Stimulated activated CD4-positive, alpha-beta T cell treated with anti-CD3 and anti-CD28 coated beads, Interleukin-4, amount 100 ng/mL, for 24 hours (primary cell): ENCODE data around the gene SLC26A4.
"Not testable (repeated sequence)": the region's sequence is repeated elsewhere in the genome, so short reads cannot be mapped to it uniquely, and the experiment has no call there.

Experiments used
- DNase-seq: peaks from one replicate; pipeline ENCODE4 v3.0.0-alpha.2; 2020

Gene SLC26A4

DNA sequence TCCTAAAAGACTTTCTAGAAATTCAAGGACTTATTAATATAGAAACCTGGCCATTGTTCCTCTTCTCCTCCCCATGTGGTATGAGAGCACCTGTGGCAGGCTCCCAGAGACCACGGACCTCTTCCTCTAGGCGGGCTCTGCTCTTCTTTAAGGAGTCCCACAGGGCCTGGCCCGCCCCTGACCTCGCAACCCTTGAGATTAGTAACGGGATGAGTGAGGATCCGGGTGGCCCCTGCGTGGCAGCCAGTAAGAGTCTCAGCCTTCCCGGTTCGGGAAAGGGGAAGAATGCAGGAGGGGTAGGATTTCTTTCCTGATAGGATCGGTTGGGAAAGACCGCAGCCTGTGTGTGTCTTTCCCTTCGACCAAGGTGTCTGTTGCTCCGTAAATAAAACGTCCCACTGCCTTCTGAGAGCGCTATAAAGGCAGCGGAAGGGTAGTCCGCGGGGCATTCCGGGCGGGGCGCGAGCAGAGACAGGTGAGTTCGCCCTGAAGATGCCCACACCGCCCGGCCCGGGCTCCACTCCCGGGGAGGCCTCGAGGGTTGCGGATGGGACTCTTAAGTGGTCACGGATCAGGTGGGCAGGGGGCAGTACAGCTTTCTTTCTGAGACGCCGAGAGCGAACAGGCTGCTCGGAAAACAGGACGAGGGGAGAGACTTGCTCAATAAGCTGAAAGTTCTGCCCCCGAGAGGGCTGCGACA, at the start of gene SLC26A4:
TSS of gene SLC26A4 (plus strand) at position 448 of the 700 bp plus-strand sequence. CDS start 814 bp downstream, outside the sequence.
- peak; percentile 23 for DNase-seq

DNA sequence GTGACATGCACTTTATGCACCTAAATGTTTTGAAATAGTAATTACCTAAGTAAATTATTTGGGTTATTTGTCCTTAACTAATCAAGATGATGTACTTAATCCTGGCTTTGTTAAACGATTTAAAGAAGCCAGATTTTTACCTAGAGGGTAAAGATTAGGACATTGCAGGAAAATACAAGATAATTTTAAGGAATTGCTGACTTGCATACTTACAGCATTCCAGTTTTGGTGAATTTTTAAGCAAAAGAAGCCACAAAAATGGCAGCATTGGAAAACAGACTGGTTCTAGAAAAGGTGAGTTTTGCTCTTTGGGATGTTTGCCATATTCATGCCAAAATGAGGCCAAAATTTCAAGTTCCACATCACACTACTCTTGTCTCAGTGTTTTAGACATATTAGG, 47.2 kb upstream of the SLC26A4 start:
- DNase-seq, result no peak

DNA sequence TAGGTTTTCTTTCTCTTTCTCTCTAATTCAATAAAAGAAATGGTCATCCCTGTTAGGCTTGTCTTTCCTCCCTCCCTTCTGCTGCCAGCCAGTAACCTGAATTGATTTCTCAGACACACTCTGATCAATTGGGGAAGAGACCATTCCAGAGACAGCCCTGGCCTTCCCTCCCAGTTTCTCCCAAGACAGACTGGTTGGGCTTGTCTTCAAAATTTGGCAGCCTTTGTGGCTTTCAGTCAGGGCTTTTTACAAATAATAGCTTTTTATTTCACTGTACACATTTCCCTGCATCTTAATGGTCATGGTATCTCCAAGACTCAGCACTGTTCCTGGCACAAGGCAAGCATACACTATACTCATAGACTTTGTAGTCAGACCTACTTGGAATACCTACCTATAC, 46.7 kb upstream of the SLC26A4 start:
- DNase-seq, result no peak

DNA sequence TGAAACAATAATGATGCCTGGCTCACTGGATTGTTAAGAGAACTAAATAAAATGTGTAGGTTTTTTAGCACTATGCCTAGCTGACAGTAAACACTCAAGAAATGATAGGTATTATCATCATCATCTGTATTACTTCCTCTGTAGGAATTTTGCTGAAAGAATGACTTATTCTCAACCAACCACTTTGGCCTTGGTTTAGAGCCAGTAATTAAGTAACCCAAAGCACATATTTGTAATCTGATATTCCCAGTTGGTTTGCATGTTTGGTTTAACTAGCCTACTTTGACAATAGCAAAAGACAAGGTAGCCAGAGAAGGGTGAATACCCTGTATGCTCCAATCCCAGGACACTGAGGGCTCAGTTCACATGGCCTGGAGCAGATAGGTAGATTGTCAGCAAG, 46.2 kb upstream of the SLC26A4 start:
- DNase-seq, result no peak

DNA sequence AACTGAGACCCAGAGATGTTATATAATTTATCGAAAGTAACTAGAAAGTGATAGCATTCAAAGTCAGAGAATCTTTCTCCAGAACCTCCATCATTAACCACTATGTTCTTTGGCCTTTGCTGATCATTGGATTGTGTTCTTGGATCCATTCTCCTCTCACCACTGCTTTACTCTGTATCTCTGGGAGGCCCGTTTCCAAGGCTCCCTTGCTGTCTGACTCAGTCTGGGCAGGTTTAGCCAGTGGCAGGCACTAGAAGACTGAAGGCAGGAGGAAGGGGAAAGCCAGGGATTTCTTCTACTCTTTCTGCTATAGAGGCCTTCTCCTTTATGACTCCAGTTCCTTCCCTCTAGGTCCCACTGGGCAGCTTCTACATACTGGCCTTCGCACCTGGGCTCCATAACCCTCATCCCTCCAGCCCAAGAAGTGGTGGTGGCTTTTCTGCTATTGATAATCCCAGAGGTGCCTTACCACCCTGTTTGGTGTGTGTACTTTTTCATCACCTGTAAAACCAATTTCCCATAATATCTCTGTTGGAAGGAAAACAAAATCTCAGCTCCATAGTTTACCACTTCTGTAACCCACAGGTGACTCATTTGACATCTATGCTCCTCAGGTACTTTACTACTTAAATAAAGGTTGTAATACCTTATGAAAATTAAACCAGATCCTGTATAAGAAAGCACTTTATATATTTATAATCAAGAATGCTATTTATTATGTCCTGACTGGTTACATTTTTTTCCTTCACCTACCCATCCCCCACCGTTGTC, 44.5 kb upstream of the SLC26A4 start:
- no peak for DNase-seq

DNA sequence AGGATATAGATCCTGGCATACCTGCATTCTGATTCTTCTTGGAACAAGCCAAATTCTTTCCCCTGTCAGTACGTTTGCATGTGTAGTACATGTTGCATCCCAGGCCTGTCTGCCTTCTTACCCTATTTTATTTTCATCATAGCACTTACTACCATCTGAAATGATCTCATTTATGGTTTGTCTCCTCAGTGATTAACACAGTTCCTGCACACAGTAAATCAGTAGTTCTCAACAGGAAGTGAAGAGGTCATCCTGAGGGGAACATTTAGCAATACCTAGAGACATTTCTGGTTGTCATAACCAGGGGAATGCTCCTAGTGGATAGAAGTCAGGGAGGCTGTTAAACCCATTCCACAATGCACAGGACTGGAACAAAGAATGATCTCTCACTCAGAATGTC, 38.2 kb upstream of the SLC26A4 start:
- DNase-seq, result no peak

DNA sequence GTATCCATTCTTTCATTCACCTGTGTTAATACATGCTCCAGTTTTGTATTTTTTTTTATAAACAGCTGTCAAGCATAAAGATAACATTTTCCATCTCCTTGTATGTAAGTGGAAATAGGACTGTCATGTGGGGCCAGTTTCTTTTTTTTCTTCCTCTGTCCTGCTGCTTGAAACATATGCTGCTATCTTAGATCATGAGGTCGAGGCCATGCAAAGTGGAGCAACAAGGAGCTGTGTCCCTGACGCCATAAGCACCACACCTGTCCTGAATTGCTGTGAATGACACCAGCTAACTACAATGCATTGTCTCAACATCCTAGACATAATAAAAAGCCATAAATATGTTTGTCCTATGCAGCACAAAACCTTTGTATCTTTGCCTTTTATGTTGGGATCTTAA, 37.7 kb upstream of the SLC26A4 start:
- DNase-seq, result no peak

DNA sequence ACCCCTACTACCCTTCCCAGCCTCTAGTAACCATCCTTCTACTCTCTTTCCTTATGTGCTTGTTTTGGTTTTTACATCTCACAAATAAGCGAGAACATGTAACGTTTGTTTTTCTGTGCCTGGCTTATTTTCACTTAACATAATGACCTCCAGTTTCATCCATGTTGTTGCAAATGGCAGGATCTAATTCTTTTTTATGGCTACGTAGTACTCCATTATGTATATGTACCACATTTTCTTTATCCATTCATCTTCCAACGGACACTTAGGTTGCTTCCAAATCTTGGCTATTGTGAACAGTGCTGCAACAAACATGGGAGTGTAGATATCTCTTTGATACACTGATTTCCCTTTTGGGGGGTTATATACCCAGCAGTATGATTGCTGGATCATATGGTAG, 33.6 kb upstream of the SLC26A4 start:
- DNase-seq, result no peak

DNA sequence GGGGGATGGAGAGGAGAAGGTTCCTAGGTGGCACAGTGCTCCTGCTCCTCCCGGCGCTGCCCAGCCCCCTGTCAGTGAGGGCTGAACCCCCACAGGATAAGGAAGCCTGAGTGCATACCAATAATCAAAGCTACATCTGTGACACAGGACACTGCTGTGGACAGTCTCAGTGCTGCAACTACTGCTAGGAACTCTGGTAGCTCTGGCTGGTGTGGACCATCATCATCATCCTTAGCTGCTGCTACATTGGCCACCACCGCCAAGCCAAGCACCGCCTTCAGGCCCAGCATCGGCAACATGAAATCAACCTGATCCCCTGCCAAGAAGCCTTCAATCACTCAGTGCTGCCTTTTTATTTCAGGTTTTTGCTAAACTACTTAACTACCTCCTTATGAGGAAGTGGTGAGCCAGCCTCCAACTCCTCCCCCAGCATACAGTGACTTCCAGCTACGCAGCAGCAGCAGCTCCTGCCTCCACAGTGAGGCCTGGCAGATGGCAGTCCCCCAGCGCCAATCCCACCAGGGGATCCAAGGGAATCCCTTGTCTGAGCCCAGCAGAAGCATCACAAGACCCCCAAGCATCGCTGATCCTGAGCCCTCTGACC, 32.1 kb upstream of the SLC26A4 start:
- no peak for DNase-seq

DNA sequence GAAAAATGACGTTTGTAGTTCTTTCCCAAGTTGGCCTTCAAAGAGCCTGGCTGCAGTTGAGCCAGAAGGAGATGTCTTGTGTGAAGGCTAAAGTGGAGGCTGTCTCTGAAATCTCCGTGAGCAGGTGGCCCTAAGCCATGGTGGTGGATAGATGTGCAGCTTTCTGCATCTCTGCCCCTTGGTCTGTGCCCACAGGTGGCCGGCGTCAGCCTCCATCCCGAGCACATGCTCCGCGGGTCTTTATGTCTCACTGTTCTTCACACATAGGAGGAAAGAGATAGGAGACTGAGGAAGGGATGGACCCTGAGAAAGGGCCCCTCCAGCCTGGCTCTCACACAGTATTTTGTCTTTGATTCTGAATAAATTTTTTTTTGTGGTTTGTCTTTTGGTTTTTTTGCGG, 30.3 kb upstream of the SLC26A4 start:
- DNase-seq, result no peak

DNA sequence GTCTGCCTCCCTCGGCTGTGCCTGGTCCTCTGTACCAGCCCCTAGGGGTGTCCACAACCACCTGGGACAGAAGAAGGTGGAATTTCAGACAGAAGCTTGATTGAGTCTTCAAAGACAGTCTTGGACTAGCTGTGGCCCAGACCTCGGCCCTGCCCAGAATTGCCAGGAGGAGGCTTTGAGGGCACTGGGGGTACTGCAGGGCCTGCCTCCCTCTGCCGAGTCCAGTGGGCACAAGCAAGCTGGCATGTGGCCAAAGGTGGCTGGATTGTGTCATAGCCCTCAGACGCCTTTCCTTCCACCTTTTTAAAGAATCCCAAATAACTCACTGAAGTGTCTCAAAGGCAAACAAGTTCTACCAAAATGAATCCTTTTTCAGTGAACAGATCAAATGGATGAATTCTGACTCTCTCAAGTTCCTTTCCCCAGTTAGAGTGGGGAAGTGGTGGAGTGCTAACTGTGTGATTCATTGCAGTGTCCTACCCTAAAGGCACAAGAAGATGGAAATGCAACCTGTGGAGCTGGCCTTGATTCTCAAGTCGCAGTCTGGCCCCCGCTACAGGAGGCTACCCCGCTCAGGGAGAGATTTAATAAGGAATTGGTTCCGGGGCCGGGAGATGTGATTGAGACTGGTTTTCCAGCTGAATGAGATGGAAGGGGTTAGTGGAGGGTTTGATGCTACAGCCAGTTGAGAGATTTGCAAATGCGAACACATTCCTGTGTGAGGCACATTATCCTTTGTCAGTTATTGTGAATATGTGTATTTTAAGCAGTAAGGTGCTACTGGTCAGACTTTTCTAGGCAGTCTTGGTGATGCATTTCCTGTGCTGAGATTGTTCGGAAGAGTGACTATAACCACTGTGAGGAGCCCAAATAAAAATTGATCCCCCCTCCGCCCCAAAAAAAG, 28.8 kb upstream of the SLC26A4 start:
- DNase-seq, result no peak

DNA sequence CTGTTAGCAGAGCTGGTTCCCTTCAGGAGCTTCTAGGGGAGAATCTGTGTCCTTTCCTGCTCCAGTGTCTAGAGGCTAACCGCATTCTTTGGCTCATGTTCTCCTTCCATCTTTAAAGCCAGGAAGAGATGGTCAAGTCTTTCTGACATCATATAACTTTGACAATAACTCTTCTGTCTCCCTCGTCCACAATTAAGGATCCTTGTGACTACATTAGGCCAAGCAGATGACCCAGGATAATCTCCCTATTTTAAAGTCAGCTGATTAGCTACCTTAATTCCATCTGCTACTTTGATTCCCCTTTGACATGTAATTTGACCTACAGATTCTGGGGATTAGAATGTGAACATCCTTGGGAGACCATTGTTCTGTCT, 28.1 kb upstream of the SLC26A4 start:
- no peak for DNase-seq

DNA sequence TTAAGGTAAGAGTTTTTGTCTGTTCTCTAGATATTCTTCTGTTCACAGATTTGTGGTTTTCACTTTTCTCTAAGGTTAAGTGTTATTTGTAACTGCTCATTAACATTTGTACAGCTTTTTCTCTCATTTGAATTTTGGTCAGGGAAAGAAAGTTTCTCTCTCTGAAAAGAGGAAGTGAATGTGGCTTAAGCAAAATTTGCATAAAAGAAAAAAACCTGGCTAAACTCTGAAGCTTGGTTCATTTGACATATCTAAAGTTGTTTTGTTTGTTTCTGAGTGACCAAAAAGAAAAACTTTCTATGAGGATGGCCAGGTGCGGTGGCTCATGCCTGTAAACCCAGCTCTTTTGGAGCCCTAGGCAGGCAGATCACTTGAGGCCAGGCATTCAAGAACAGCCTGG, 22.0 kb upstream of the SLC26A4 start:
- DNase-seq, result no peak

DNA sequence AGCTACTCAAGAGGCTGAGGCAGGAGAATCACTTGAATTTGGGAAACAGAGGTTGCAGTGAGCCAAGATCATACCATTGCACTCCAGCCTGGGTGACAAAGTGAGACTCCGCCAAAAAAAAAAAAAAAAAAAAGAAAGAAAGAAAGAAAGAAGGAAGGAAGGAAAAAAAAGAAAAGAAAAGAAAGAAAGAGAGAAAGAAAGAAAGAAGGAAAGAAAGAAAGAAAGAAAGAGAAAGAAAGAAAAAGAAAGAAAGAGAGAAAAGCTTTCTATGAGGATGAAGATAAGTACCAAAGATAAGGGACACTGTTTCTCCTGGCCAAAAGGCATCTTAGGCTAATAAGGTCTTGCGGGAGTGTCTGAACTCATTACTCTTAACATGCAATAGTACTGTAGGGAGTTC, 21.6 kb upstream of the SLC26A4 start:
- DNase-seq, result not testable (repeated sequence)

DNA sequence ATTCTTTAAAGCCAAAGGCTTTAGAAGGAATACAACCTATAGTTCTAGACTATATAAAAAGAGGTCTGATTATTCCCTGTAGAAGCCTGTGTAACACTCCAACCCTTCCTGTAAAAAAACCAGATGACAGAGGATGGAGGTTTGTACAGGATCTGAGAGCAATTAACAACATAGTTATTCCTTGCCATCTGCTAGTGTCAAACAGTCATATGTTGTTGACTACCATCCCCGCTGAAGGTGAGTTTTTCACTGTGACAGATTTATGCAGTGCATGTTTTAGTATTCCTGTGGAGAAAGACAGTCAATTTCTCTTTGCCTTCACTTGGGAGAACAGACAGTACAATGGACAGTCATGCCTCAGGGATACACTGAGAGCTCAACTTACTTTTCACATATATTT, 19.0 kb upstream of the SLC26A4 start:
- DNase-seq, result no peak

DNA sequence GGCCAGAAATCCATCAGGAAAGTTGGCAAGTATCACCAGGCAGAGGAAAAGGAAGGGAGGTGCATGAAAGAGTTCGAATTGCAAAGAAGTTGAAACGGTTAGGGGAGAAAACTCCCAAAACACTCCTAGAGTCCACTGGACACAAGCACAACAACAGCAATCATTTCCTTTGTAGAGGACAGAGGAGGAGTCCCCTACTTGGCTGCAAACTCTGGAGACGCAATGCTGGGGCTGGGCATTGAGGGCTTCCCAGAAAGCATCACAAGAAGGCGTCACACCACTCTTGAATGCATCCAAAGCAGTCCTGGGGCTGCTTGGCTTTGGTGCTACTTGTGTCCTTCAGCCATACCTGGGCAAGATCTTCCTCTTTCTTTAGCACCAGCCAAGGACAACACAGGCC, 18.1 kb upstream of the SLC26A4 start:
- DNase-seq, result no peak

DNA sequence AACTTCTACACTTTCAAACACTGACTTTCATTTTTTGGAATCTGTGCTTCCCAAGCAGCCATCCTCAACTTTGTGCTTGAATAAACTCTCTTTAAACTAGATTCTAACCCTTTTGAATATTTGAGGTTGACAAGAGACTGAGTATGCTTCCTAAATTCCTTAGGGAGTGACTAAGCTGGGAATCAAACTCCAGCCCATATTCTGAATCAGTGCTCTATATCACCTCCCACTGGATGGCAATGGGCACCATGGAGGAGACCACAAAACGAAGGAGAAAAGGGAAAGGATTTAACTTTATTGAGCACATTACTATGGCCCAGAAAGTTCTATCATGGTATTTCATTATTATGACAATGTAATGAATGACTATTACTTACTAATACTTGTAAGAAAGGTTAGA, 17.2 kb upstream of the SLC26A4 start:
- no peak for DNase-seq

DNA sequence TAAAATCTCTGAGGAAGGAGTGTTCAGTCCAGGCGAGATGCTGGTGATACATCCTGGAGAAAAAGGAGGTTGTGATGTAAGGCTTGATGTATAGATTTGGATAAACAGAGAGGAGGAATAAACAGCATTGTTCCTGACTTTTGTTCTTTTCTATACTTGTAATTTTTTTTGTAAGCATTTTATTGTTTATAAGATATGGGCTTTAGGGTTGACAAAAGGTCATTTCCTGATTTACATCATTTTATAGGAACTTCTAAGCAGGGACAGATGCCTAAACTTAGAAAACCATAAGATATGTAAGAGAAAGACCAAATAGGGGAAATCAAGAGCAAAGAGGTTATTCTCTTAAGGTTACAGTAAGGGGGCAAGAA, 16.7 kb upstream of the SLC26A4 start:
- no peak for DNase-seq

DNA sequence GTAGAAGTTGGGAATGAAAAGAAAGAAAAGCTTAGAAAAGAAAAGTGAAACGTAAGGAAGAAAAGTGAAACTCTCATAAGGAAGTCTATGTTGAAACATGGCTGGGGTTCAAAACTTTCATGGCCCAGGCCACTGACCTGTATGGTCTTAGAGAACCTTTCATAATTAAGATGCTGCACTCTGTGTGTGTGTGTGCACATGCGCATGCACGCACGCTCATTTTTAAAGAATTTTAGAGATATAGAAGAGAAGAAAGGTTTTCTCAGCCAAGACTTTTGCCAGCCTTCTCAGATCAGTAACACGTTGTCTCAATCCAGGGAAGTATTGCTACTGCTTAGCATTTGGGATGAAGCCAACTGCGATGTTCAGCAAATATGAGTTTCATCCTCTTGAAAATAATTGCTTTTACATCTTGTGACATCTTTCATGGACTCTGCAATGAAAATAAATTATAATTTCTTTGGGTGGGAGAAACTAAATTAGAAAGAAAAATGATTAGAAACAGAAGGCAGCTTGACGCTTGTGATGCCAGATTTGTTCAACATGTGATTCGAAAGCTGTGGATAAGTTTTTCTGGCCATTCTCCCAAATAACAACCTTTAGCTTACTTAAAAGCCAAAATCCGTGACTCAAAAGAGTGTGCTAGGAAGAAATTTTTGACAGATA, 16.2 kb upstream of the SLC26A4 start:
- DNase-seq, result no peak

DNA sequence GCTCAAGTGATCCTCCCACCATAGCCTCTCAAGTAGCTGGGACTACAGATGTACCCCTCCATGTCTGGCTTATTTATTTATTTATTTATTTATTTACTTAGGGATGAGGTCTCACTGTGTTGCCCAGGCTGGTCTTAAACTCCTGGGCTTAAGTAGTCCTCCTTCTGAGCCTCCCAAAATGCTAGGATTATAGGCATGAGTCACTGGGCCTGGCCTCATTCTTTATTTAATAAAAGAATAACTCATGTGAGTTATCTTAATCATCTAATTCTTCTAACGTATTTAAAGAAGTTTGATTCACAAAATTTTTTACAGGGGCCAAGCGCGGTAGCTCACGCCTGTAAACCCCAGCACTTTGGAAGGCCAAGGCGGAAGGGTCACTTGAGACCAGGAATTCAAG, 8.0 kb upstream of the SLC26A4 start:
- DNase-seq, result no peak

DNA sequence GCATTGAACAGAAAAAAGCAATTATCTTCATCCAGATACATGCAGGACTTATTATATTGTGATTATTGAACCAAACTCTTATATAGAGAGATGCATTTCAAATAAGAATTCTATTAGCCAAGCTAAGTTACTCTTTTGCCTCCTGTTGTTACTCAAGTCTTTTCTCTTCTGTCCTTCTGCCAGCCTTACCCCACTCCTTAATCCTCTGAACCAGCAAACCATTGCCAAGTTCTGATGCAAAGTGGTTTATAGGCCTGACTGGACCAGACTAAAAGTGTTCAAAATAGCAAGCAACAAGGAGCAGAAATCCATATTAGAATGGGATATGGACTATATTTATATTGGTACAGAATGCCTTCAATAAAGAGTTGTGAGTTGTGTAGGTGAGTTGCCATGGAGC, 2.2 kb upstream of the SLC26A4 start:
- no peak for DNase-seq

DNA sequence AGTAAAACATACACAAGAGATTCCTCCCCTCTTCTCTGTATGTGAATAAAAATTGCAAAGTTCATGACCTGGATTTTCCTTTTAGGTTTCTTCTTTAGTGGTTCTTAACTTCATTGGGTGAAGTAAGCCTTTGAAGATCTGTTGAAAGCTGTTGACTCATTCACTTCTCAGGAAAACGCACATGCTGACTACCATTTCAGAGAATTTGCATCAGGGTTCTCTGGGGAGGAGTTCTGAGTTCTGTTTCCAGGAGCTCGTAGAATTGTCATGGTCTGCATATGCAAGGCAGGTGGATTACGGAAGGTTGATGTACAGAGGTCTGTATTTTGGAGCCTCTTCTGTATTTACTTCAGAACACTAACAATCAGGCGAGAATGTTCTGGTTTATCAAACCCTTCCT, 962 bp upstream of the SLC26A4 start:
- peak; percentile 73 for DNase-seq
